CD4-positive, alpha-beta T cell treated with Interferon alpha-2 for 1 hour (primary cell): ENCODE data around the gene RPL26.
"Not testable (repeated sequence)": the region's sequence is repeated elsewhere in the genome, so short reads cannot be mapped to it uniquely, and the experiment has no call there.

Source experiments
- DNase-seq, 2 donors: peaks; one replicate each; pipeline ENCODE4 v3.0.0-alpha.2; 2020 to 2022

The RPL26 gene

DNA sequence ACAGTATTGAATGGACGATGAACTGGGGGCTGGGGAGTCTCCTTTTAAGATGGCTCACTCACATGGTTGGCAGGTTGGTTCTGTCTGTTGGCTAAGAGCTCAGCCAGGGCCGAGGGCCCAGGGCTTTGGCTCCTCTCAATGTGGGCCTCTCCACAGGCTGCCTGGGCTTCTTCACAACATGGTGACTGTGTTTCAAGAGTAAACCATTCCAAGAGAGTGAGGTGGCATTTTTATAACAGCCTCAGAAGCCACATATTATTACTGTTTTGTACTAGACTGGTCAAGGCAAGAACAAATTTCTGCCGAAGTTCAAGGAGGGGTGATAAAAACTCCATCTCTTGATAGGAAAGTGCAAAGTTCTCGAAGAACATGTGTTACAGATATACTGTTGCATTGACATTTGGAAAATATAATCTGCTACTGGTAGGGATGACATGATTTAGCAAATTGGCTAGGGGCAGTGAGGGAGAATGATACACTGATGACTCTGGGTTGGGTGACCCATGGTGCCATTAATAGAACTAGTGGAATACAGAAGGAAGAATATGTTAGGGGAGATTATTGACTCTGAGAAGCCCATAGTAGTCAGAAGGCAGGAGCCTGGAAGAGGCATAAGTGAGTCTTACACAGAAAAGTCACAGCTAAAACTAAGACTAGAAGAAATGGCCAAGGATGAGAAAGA is 20.2 kb downstream of the RPL26 start:
- no peak for DNase-seq

DNA sequence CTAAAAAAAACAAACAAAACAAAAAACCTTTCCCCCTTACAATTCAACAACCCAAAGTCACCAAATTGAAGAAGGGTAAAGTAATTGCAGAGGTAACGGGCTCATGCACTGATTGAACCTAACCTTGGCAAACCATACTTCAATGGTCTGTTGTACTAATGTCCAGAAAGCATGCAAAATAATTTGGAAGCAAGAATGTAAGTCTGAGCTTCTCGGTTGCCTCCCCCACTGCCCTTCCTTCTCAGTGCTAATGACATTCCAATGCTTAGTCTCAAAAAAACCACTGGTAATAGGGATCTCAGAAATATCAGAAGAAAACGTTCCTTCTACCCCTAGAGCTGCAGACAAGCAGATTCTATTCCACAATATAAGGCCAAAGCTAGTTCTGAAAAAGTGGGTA is 22.2 kb downstream of the RPL26 start:
- DNase-seq, result no peak

- no peak for DNase-seq
Observed at GRCh38 chr17:8360260-8360659, 22.7 kb downstream of the RPL26 start.

- no peak for DNase-seq
Observed at GRCh38 chr17:8359769-8360168, 23.2 kb downstream of the RPL26 start.

DNA sequence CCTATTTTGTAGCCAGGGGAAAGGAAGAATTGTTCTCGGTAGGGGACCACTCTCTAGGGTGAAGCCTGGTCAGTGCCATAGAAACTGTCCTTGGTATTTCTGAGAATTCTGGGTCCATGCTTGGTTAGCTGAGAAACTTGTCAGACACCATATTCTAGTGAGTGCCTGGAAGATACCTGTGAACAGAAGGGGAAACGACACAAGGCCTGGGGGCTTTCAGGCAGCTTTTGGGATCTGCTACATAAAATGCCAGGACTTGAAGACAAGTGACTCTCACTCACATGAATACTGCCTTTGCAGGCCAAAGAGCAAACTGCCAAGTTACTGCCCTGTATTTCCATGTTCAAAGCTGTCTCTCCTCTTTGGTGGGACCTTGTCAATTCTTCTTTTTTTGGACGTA is 25.1 kb downstream of the RPL26 start:
- DNase-seq, result no peak

GRCh38 chr17:8354236-8354635 is 28.8 kb downstream of the RPL26 start:
- no peak for DNase-seq

GRCh38 chr17:8353736-8354135 is 29.3 kb downstream of the RPL26 start:
- DNase-seq, result no peak

GRCh38 chr17:8350339-8350738 is 32.7 kb downstream of the RPL26 start:
- DNase-seq, result no peak

DNA sequence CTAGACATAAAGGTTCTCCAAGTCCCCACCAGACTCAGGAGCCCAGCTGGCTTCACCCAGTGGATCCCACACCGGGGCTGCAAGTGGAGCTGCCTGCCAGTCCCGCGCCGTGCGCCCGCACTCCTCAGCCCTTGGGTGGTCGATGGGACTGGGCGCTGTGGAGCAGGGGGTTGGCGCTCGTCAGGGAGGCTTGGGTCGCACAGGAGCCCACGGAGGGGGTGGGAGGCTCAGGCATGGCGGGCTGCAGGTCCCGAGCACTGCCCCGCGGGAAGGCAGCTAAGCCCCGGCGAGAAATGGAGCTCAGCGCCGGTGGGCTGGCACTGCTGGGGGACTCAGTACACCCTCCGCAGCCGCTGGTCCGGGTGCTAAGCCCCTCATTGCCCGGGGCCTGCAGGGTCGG is 36.0 kb downstream of the RPL26 start:
- not testable (repeated sequence) for DNase-seq

- DNase-seq, result no peak
Observed at GRCh38 chr17:8345951-8346665, 36.9 kb downstream of the RPL26 start.

- no peak for DNase-seq
Observed at GRCh38 chr17:8345052-8345690, 37.8 kb downstream of the RPL26 start.

DNA sequence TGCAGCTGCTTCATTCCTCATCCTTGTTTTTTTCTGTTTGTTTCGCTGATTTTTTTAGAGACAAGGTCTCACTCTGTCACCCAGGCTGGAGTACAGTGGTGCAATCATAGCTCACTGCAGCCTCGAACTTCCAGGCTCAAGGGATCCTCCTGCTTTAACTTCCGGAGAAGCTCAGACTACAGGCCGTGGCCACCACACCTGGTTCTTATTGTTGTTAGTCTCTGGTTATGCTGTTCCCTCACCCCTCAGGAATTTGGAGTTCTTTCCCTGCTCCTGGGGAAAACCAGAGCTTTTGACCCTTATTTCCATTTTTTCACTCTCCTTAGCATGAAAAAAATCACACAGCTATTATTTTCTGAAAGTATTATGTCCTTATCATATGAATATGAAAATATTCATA is 41.5 kb downstream of the RPL26 start:
- DNase-seq, result no peak

- no peak for DNase-seq
Observed at GRCh38 chr17:8339540-8339939, 43.5 kb downstream of the RPL26 start, which contains the start of gene ODF4. Gene ODF4, plus strand, starts transcription at chr17:8339840. Its CDS starts 212 bp downstream, at chr17:8340052.

DNA sequence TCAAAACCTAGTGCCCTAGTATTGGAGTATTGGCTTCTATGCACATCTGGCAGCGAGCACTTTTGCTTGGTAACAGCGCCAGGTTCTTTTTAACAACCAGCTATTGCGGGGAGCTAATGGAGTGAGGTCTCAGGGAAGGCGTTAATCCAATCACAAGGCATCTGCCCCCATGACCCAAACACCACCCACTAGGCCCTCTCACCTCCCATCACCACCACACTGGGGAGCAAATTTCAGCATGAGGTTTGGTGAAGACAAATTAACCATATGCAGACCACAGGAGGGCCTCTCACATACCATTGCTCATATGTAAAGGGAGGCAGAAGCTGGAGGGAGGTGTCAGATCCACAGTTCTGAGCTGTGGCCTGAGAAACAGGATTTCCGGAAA is 44.2 kb downstream of the RPL26 start:
- DNase-seq, result no peak

- peak in 1 of 2 donors; percentile 13 for DNase-seq
Observed at GRCh38 chr17:8337802-8338752, 44.9 kb downstream of the RPL26 start.

DNA sequence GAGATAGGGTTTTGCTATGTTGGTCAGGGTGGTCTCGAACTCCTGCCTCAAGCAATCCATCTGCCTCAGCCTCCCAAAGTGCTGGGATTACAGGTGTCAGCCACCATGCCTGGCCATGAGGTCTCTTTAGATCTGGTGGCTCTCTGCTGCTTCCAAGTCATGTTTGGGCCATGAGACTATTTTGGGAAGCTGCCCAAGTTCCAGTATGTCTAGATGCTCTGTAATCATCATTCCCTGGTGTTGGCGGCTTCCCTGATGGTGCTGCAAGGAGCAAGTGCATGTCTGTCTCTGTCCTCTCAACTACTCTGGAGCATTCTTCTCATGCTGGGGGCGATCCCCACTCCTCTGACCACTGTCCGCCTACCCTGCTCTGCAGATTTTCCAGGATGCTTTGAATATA is 49.7 kb downstream of the RPL26 start:
- no peak for DNase-seq

GRCh38 chr17:8332688-8333087 is 50.3 kb downstream of the RPL26 start:
- DNase-seq, result no peak

DNA sequence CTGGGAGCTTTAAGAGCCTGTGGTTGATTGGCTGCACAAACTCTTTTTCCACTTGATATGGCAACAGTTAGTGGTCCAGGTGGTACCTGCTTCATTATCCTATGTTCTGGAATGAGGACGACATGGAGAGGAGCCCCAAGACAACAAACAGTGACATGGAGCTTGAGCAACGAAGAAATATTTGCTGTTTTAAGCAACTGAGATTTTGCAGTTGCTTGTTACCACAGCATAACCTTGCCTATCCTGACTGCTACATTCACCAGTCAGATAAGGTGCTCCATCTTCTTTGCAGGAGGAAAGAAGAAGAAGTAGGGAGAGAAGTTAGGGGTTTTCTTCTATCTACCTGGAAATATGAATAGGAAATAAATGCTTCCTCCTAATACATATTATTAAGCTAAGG is 50.9 kb downstream of the RPL26 start:
- DNase-seq, result no peak
